HepG2 (cell line): ENCODE measurements around the gene SURF6. TPM values are rescaled to one million over a fixed set of nuclear protein-coding genes. Genes with fewer than 3 reads are reported as not detected.
A peak's percentile ranks its signal among the peaks of the same experiment; 100 is the strongest.

Source experiments
- ARHGAP35 ChIP-seq: sonication (generic); formaldehyde crosslinking; IDR thresholded peaks from 2 replicates; pipeline ENCODE4 v1.9.0; 2022; ENCODE audit warnings: mild to moderate bottlenecking, inconsistent platforms, moderate library complexity, missing genetic modification reagents, borderline replicate concordance
- BORCS8-MEF2B ChIP-seq: sonication (generic); formaldehyde crosslinking; IDR thresholded peaks from 2 replicates; pipeline ENCODE4 v1.8.0; 2022; ENCODE audit warnings: mild to moderate bottlenecking, missing genetic modification reagents
- HNRNPL ChIP-seq: fragments of 200-400 bp; formaldehyde crosslinking; IDR thresholded peaks from 2 replicates; pipeline ENCODE4 v1.6.1; 2017; ENCODE audit warnings: mild to moderate bottlenecking, low read depth, low read length
- KDM3A ChIP-seq: IDR thresholded peaks from 2 replicates; pipeline ENCODE4 v1.6.1; 2018; ENCODE audit warnings: low read depth, missing compliant biosample characterization
- MAF1 ChIP-seq: sonication (generic); formaldehyde crosslinking; IDR thresholded peaks from 2 replicates; pipeline ENCODE4 v1.5.0; 2020; ENCODE audit warnings: missing genetic modification reagents, borderline replicate concordance
- PHF8 ChIP-seq: sonication (generic); formaldehyde crosslinking; IDR thresholded peaks from 2 replicates; pipeline ENCODE4 v1.5.0; 2020; ENCODE audit warnings: missing genetic modification reagents
- SPEN ChIP-seq: sonication (generic); formaldehyde crosslinking; IDR thresholded peaks from 2 replicates; pipeline ENCODE4 v1.5.1; 2020; ENCODE audit warnings: low read depth, mild to moderate bottlenecking, missing genetic modification reagents
- SRF ChIP-seq: IDR thresholded peaks from 2 replicates; pipeline ENCODE4 v1.6.1; 2011; ENCODE audit warnings: mild to moderate bottlenecking, low read depth, low read length, moderate library complexity
- TBX2 ChIP-seq: sonication (generic); formaldehyde crosslinking; IDR thresholded peaks from 2 replicates; pipeline ENCODE4 v1.5.0; 2020; ENCODE audit warnings: missing genetic modification reagents, mild to moderate bottlenecking, borderline replicate concordance
- TSC22D2 ChIP-seq: sonication (generic); formaldehyde crosslinking; IDR thresholded peaks from 2 replicates; pipeline ENCODE4 v1.5.1; 2020; ENCODE audit warnings: missing genetic modification reagents, mild to moderate bottlenecking, borderline replicate concordance
- ZFYVE20 ChIP-seq: sonication (generic); formaldehyde crosslinking; IDR thresholded peaks from 2 replicates; pipeline ENCODE4 v1.8.0; 2023; ENCODE audit warnings: low read depth, mild to moderate bottlenecking, moderate library complexity, missing genetic modification reagents, borderline replicate concordance
- ZKSCAN1 ChIP-seq: fragments of 150-350 bp; IDR thresholded peaks from 2 replicates; pipeline ENCODE4 v1.6.1; 2014; ENCODE audit warnings: low read length
- ZNF17 ChIP-seq: sonication (generic); formaldehyde crosslinking; IDR thresholded peaks from 2 replicates; pipeline ENCODE4 v1.5.0; 2020; ENCODE audit warnings: mild to moderate bottlenecking, missing genetic modification reagents
- ZNF577 ChIP-seq: sonication (generic); formaldehyde crosslinking; IDR thresholded peaks from 2 replicates; pipeline ENCODE4 v1.4.0; 2020; ENCODE audit warnings: mild to moderate bottlenecking, low read depth, missing genetic modification reagents, borderline replicate concordance
- ZNF746 ChIP-seq: sonication (generic); formaldehyde crosslinking; IDR thresholded peaks from 2 replicates; pipeline ENCODE4 v1.8.0; 2022; ENCODE audit warnings: mild to moderate bottlenecking, missing genetic modification reagents
- ZNF773 ChIP-seq: sonication (generic); formaldehyde crosslinking; IDR thresholded peaks from 2 replicates; pipeline ENCODE4 v1.4.0; 2020; ENCODE audit warnings: missing genetic modification reagents, borderline replicate concordance
- ZNF777 ChIP-seq: sonication (generic); formaldehyde crosslinking; IDR thresholded peaks from 2 replicates; pipeline ENCODE4 v1.4.0; 2020; ENCODE audit warnings: missing genetic modification reagents
- ZSCAN31 ChIP-seq: sonication (generic); formaldehyde crosslinking; IDR thresholded peaks from 2 replicates; pipeline ENCODE4 v1.5.0; 2020; ENCODE audit warnings: low read depth, mild to moderate bottlenecking, missing genetic modification reagents
- polyA plus RNA-seq, 8 experiments: library from polyadenylated mRNA; depleted of rRNA in 3 of 8; stranded (reverse) in 7 of 8; unstranded in 1 of 8; fragments of >200 nt; fragmentation: Illumina TruSeq in 4 of 8; extraction: Trizol in 4 of 8; gene quantifications; 2 replicates each; pipeline versions ENCODE4 v1.2.1 to v1.2.3, GENCODE V29; 2011 to 2016; ENCODE audit warnings: low read depth in 4 of 8, missing spikeins in 1 of 8, mixed read lengths in 1 of 8; ENCODE audit not compliant: insufficient read depth in 1 of 8
- total RNA-seq, 5 experiments: library from RNA; depleted of rRNA; stranded (reverse); fragments of >200 nt; fragmentation: Illumina TruSeq; extraction: Trizol; gene quantifications; 2 replicates each; pipeline ENCODE4 v1.2.3, GENCODE V29; 2016; ENCODE audit warnings: low read depth in 1 of 5
- TF ChIP-seq, protein P1 (sequence below): sonication (generic); formaldehyde crosslinking; IDR thresholded peaks from 2 replicates; pipeline ENCODE4 v1.9.0; 2021; ENCODE audit warnings: missing genetic modification reagents, borderline replicate concordance
- TF ChIP-seq, protein P2 (sequence below): sonication (generic); formaldehyde crosslinking; IDR thresholded peaks from 2 replicates; pipeline ENCODE4 v1.5.1; 2020; ENCODE audit warnings: mild to moderate bottlenecking, missing genetic modification reagents, moderate library complexity
- TF ChIP-seq, protein P3 (sequence below): sonication (generic); formaldehyde crosslinking; IDR thresholded peaks from 2 replicates; pipeline ENCODE4 v1.5.0; 2020; ENCODE audit warnings: mild to moderate bottlenecking, missing genetic modification reagents

Gene SURF6
- total and polyA plus RNA-seq, 2 of the 13 experiments (the other 11 are each of a cell fraction or from before 2014, with no cell fraction given) = 5.9 to 14.7 TPM

- TF ChIP-seq, protein P1, sequence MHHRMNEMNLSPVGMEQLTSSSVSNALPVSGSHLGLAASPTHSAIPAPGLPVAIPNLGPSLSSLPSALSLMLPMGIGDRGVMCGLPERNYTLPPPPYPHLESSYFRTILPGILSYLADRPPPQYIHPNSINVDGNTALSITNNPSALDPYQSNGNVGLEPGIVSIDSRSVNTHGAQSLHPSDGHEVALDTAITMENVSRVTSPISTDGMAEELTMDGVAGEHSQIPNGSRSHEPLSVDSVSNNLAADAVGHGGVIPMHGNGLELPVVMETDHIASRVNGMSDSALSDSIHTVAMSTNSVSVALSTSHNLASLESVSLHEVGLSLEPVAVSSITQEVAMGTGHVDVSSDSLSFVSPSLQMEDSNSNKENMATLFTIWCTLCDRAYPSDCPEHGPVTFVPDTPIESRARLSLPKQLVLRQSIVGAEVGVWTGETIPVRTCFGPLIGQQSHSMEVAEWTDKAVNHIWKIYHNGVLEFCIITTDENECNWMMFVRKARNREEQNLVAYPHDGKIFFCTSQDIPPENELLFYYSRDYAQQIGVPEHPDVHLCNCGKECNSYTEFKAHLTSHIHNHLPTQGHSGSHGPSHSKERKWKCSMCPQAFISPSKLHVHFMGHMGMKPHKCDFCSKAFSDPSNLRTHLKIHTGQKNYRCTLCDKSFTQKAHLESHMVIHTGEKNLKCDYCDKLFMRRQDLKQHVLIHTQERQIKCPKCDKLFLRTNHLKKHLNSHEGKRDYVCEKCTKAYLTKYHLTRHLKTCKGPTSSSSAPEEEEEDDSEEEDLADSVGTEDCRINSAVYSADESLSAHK (CRISPR knock-in tag) = no peak
- peak; percentile 91 for TF ChIP-seq PHF8 (CRISPR knock-in tag)
- TF ChIP-seq ZNF773 (CRISPR knock-in tag) = no peak; the same call in 1 of the 2 replicates
- no peak for TF ChIP-seq ZKSCAN1
- 0 out of 2 replicates have a peak, but pooled peaks have one; percentile 74 for TF ChIP-seq ZSCAN31 (CRISPR knock-in tag)
- TF ChIP-seq ZFYVE20 (CRISPR knock-in tag) = 0 out of 2 replicates have a peak, but pooled peaks have one; percentile 72
- TF ChIP-seq HNRNPL = peak; percentile 72; the same call in 1 of the 2 replicates
- no peak for TF ChIP-seq ZNF577
- peak; percentile 99 for TF ChIP-seq SPEN
- TF ChIP-seq KDM3A (CRISPR knock-in tag) = peak; percentile 89
- peak; percentile 90 for TF ChIP-seq BORCS8-MEF2B (CRISPR knock-in tag)
- TF ChIP-seq ZNF777 = peak; percentile 54
- TF ChIP-seq ARHGAP35 (CRISPR knock-in tag) = peak; percentile 89; the same call in 1 of the 2 replicates
- peak; percentile 84; the same call in 1 of the 2 replicates for TF ChIP-seq MAF1 (CRISPR knock-in tag)
- TF ChIP-seq, protein P2, sequence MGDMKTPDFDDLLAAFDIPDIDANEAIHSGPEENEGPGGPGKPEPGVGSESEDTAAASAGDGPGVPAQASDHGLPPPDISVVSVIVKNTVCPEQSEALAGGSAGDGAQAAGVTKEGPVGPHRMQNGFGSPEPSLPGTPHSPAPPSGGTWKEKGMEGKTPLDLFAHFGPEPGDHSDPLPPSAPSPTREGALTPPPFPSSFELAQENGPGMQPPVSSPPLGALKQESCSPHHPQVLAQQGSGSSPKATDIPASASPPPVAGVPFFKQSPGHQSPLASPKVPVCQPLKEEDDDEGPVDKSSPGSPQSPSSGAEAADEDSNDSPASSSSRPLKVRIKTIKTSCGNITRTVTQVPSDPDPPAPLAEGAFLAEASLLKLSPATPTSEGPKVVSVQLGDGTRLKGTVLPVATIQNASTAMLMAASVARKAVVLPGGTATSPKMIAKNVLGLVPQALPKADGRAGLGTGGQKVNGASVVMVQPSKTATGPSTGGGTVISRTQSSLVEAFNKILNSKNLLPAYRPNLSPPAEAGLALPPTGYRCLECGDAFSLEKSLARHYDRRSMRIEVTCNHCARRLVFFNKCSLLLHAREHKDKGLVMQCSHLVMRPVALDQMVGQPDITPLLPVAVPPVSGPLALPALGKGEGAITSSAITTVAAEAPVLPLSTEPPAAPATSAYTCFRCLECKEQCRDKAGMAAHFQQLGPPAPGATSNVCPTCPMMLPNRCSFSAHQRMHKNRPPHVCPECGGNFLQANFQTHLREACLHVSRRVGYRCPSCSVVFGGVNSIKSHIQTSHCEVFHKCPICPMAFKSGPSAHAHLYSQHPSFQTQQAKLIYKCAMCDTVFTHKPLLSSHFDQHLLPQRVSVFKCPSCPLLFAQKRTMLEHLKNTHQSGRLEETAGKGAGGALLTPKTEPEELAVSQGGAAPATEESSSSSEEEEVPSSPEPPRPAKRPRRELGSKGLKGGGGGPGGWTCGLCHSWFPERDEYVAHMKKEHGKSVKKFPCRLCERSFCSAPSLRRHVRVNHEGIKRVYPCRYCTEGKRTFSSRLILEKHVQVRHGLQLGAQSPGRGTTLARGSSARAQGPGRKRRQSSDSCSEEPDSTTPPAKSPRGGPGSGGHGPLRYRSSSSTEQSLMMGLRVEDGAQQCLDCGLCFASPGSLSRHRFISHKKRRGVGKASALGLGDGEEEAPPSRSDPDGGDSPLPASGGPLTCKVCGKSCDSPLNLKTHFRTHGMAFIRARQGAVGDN (CRISPR knock-in tag) = peak; percentile 98
- 0 out of 2 replicates have a peak, but pooled peaks have one; percentile 24 for TF ChIP-seq ZNF17 (CRISPR knock-in tag)
- peak; percentile 98 for TF ChIP-seq SRF
- TF ChIP-seq TBX2 (CRISPR knock-in tag) = peak; percentile 99
- TF ChIP-seq, protein P3, sequence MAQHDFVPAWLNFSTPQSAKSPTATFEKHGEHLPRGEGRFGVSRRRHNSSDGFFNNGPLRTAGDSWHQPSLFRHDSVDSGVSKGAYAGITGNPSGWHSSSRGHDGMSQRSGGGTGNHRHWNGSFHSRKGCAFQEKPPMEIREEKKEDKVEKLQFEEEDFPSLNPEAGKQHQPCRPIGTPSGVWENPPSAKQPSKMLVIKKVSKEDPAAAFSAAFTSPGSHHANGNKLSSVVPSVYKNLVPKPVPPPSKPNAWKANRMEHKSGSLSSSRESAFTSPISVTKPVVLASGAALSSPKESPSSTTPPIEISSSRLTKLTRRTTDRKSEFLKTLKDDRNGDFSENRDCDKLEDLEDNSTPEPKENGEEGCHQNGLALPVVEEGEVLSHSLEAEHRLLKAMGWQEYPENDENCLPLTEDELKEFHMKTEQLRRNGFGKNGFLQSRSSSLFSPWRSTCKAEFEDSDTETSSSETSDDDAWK (CRISPR knock-in tag) = no peak
- no peak; the same call in 1 of the 2 replicates for TF ChIP-seq ZNF746
- TF ChIP-seq TSC22D2 (CRISPR knock-in tag) = peak; percentile 86; the same call in 1 of the 2 replicates
Observed at GRCh38 chr9:133335924-133336811, at the start of gene SURF6 (continued).
